Skeletal muscle tissue (tissue), 1 donor: ENCODE results near the gene PRMT3. TPM values are rescaled to one million over a fixed set of nuclear protein-coding genes. Genes with fewer than 3 reads are reported as not detected.

Experiments
- total RNA-seq: library from RNA; depleted of rRNA; stranded (reverse); fragments of >200 nt; gene quantifications from one replicate; pipeline ENCODE4 v1.2.3, GENCODE V29; 2014

PRMT3 gene
- total RNA-seq, 1 donor from 2014 or later: 17.2 TPM

Other genes starting within 250 kb of the PRMT3 start
- under 0.01 TPM for gene DBX1, start 227.2 kb upstream of the PRMT3 start, total RNA-seq
- gene HTATIP2, start 24.0 kb upstream of the PRMT3 start, total RNA-seq: 5.7 TPM
- gene SLC6A5, start 211.9 kb downstream of the PRMT3 start, total RNA-seq: not detected